Measurements from ENCODE around the gene YIF1B.

YIF1B gene

GRCh38 chr19:38280030-38280921 lies 35.5 kb downstream of the YIF1B start:
- no peak for DNase-seq (ENCODE audit: extremely low read depth, low read depth)
- no peak for TF ChIP-seq CTCF (IDR thresholded peaks at IDR 0.05; ENCODE audit: low read depth, low read length)

- DNase-seq (ENCODE audit: extremely low read depth, low read depth) = no peak
- TF ChIP-seq CTCF (IDR thresholded peaks at IDR 0.05; ENCODE audit: low read depth, low read length) = no peak
Measured at GRCh38 chr19:38278751-38279150, 37.0 kb downstream of the YIF1B start.

- no peak for TF ChIP-seq CTCF (IDR thresholded peaks at IDR 0.05; ENCODE audit: low read depth, low read length)
- peak; percentile 34 for DNase-seq (ENCODE audit: extremely low read depth, low read depth)
Measured at GRCh38 chr19:38277969-38278680, 37.6 kb downstream of the YIF1B start.

- DNase-seq (ENCODE audit: extremely low read depth, low read depth) = peak; percentile 24
- no peak for TF ChIP-seq CTCF (IDR thresholded peaks at IDR 0.05; ENCODE audit: low read depth, low read length)
Measured at GRCh38 chr19:38277549-38277948, 38.2 kb downstream of the YIF1B start.

- DNase-seq (ENCODE audit: extremely low read depth, low read depth) = no peak
- no peak for TF ChIP-seq CTCF (IDR thresholded peaks at IDR 0.05; ENCODE audit: low read depth, low read length)
Measured at GRCh38 chr19:38276942-38277517, 38.7 kb downstream of the YIF1B start.

- TF ChIP-seq CTCF (IDR thresholded peaks at IDR 0.05; ENCODE audit: low read depth, low read length) = no peak
- no peak for DNase-seq (ENCODE audit: extremely low read depth, low read depth)
Measured at GRCh38 chr19:38274739-38275138, 41.0 kb downstream of the YIF1B start.

- no peak for DNase-seq (ENCODE audit: extremely low read depth, low read depth)
- TF ChIP-seq CTCF (IDR thresholded peaks at IDR 0.05; ENCODE audit: low read depth, low read length) = no peak
Measured at GRCh38 chr19:38273499-38273898, 42.2 kb downstream of the YIF1B start.
